HG03060 (cell line): ENCODE measurements around the gene EIF3B.
A peak's percentile ranks its signal among the peaks of the same experiment; 100 is the strongest.
"Not testable (repeated sequence)": the region's sequence is repeated elsewhere in the genome, so short reads cannot be mapped to it uniquely, and the experiment has no call there.

Source experiments
- ATAC-seq: cut with Tn5 transposase; IDR thresholded peaks from one replicate; pipeline ENCODE4 v1.9.1; 2021; ENCODE audit warnings: low read depth, moderate number of reproducible peaks; ENCODE audit not compliant: unreplicated experiment

The EIF3B gene

DNA sequence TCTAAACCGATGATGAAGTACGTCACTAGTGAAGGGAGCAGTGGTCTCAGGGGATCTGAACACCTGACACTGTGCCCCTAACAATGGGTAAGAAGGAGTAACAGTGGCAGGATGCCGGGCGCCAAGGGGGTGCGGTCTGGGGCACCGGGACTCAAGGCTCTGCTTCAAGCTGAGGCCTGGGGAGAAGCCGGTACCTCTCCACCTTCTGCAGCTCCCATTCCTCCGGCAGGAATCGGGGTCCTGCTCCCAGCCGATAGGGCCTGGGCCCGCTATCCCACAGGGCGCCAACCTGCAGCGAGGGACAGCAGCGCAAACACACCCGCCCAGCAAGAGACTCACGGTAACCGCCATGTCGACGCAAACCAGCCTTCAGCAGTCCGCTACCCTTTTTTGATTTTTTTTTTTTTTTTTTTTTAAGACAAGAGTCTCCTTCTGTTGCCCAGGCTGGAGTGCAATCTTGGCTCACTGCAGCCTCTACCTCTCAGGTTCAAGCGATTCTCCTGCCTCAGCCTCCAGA, 40.0 kb downstream of the EIF3B start:
- ATAC-seq, result no peak

DNA sequence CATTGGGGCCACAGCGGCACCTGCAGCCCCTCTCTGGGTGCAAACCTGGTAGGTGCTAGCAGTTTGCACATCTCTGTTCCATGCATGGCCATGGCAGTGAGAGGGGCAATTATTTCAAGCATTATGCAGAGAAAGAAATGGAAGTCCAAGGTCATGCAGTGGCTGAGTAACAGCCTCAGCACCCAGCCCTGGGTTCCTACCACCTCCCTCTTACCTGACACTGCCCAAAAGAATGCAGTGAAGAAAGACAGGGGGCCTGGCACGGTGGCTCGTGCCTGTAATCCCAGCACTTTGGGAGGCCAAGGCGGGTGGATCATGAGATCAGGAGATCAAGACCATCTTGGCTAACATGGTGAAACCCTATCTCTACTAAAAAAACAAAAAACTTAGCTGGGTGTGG, 43.9 kb downstream of the EIF3B start:
- ATAC-seq, result no peak

DNA sequence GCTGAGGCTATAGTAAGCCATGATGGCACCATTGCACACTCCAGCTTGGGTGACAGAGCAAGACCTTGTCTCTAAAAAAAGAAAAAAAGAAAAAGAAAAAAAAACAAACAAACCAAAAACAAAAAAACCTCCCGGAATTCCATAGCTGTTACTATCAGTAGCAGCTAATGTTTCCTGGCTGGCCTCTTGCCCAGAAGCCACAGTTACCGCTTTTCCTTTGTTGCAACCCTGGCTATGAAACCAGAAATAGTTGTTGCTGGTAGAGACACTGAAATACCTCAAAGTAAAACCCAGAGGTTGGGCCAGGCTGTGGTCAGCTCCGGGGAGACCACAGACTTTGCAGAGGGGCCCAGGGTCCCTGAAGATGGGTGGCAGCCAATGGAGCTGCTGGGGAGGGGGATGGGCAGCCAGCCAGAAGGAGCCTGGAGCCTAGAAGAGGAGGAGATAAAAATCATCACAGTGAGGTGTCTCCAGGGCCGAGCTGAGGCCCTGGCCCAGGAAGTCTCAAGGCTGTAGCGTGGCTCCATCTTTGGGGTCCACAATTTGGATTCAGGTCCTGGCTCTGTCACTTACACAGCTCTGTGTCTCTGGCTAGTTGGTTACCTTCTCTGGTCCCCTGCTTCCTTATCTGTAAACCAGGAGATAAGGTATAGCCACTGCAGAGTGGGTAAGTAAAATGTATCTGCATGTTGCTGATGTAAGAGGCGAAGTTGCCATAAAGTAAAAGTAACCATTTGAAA, 45.4 kb downstream of the EIF3B start:
- ATAC-seq, result no peak

DNA sequence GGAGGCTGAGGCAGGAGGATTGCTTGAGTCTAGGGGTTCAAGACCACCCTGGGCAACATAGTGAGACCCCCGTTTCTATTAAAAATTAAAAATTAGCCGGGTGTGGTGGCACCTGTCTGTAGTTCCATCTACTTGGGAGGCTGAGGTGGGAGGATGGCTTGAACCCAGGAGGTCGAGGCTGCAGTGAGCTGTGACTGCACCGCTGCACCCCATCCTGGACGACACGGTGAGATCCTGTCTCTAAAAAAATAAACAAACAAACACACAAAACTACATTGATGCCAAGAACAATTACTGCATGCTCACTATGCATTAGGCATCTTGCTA, 48.0 kb downstream of the EIF3B start:
- ATAC-seq, result no peak

DNA sequence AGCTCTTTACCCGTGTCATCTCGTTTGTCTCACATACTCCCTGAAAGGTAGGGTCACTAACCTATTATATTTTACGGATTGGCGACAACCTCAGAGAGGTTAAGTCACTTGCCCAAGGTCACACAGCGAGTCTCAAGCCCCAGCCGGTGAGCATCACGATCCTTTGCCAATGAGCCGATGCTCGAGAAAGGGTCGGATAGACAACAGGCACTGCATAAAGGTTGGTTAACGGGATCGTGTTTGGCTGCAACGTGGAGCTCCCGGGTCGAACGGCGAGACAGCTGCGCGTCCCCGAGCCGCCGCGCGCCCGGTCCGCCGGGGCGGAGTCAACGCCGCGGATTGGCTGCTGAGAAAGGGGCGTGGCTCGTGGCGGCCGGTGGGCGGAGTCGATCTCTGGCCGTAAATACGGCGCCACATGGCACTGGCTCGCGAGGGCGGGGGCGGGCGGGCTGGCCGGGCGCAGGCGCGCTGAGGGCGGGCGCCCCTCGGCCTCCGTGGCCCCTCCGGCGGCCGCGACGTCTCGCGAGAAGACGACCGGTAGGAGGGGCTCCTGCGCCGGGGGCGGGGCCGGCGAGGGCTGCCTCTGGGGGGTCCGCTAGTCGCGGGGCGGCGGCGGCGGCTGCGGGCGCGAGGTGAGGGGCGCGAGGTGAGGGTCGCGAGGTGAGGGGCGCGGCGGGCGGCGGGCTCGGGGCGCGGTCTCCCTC, 48.5 kb downstream of the EIF3B start, which contains the start of gene CHST12:
Gene CHST12 (plus strand): TSS at position 598 of the 704 bp plus-strand sequence. CDS start 29,029 bp downstream, outside the sequence.
- ATAC-seq, result peak; percentile 30

DNA sequence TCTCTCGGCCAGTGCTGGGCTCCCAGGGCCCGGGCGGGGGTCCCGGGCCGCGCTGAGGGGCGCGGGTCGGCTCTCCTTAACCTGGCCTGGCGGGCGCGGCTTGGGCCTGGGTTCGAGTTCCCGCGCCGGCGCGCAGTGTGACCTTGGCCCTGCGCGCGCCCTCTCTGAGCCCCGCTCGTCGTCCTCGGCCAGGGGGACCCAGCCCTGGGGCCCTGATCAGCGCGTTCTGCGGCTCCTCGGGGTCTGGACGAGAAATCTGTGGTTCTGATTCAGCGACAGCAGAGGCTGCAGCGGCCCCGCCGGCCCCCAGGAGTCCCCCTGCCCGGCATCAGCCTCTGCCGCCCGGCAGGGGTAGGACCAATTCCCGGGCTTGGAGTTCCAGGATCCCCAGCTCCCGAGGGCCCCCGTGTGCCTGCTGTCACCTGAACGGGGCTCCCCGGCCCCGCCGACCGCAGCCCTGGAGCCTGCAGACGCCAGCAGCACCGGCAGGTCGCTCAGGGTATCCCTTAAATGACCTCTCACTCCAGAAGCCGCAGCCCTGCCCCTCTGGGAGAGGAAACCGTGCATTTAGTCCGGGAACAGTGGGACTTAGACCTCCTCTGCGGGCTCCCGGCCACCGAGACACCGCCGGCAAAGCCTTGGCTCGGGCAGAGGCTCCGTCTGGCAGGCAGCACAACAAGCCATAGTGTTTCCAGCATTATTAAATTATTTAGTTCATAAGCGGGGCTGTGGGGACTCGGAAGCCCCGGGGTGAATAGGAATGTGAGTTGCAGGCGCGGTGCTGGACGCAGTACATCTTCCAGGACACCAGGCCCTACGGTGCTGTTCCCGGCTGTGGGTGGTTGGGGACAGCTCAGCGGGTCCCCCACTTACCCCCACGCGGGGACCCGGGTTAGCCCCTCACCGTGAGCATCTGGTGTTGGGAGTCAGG, 49.4 kb downstream of the EIF3B start:
- ATAC-seq, result no peak

DNA sequence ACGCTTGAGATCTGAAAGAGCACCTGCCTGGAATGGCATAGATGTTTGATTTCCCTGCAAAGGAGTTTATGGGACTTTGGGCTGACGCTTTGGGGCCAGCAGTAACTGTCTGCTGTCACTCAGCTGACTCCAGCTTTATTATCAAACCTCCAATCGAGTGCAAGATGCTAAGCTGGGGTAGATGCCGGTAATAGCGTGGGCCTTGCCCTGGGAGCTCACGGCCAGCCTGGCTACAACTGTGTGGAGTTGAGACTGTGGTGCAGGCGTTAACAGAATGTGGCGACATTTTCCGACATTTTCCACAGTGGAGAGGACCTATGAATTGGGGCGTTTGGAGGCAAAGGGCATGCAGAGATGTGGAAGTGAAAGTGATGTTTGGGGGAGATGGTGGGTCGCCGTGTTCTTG, 50.1 kb downstream of the EIF3B start:
- ATAC-seq, result no peak

DNA sequence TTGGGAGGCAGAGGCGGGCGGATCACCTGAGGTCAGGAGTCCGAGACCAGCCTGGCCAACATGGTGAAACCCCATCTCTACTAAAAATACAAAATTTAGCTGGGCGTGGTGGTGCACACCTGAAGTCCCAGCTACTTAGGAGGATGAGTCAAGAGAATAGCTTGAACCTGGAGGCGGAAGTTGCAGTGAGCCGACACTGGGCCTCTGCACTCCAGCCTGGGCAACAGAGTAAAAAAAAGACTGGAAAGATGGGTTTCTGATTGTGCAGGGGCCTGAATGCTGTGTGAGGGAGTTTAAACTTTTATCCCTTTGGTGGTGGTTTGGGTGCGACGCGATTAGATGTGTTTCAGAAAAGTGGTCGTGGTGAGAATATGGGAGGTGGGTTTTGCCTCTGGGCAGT, 50.6 kb downstream of the EIF3B start:
- no peak for ATAC-seq

DNA sequence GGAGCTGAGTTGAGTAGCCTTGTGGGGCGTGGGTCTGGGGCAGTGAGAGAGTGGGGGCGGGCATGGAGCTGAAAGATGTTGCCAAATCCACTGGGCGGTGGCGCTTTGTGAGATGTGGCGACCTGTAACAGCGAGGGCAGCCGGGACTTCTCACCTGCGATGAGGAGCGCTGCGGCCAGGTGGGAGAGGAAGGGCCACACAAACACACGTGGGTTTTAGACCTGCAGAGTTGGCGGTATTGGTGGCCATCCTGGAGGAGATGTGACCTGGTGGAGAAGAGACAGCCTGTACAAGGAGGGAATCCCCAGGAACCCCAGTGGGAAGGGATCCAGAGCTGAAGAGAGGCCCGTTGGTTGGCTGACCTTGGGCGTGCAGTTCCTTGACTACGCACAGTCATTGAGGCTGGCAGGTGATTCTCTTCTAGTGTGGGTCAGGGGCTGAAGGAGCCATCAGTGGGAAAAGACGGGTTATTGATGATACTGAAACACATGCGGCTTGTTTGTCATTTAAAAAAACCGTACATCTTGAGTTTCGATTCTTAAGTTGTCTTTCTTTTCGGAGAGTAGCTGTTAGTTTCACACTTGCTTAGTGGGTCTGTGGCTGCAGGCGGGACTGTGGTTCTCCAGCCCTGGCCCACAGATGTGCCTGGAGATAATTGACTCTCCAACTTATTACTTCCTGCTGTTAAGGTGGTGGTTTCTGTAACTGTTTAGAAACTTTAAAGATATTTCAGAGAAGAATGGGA, 51.1 kb downstream of the EIF3B start:
- ATAC-seq, result peak; percentile 31

DNA sequence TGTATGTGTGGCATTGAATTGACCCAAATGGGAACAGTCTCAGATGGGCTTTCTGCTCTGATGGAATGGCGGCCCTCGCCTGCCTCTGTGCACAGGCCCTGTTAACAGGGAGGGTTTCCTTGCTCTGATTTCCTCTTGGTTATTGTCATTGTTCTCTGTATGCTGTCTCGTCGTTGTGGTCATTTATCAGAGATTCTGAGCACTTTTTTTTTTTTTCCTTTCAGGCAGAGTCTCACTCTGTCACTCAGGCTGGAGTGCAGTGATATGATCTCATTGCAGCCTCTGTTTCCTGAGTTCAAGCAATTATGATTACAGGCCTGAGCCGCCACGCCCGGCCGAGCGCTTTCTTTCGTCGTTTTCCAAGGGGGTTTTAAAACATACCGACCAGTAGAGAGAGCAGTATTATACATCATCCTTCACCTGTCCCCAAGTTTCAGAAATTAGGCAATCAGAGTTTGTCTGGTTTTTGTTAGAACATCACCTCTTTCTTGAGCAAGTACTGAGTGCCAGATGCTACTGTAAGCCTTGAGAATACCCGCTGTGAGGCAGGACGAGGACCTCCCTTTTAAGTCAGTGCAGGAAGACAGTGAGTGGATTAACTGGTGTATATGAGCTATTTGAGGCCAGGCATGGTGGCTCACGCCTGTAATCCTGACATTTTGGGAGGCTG, 55.3 kb downstream of the EIF3B start:
- ATAC-seq, result no peak

DNA sequence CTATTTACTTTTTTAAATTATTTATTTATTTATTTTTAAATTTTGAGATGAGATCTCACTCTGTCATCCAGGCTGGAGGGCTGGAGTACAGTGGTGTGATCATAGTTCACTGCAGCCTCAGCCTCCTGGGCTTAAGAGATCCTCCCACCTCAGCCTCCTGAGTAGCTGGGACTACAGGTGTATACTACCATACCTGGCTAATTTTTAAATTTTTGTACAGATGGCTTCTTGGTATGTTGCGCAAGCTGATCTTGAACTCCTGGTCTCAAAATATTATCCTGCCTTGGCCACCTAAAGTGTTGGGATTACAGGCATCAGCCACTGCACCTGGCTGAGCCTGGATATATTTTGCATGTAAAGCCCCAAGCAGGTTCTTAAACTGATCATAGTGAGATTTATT, 56.4 kb downstream of the EIF3B start:
- no peak for ATAC-seq

DNA sequence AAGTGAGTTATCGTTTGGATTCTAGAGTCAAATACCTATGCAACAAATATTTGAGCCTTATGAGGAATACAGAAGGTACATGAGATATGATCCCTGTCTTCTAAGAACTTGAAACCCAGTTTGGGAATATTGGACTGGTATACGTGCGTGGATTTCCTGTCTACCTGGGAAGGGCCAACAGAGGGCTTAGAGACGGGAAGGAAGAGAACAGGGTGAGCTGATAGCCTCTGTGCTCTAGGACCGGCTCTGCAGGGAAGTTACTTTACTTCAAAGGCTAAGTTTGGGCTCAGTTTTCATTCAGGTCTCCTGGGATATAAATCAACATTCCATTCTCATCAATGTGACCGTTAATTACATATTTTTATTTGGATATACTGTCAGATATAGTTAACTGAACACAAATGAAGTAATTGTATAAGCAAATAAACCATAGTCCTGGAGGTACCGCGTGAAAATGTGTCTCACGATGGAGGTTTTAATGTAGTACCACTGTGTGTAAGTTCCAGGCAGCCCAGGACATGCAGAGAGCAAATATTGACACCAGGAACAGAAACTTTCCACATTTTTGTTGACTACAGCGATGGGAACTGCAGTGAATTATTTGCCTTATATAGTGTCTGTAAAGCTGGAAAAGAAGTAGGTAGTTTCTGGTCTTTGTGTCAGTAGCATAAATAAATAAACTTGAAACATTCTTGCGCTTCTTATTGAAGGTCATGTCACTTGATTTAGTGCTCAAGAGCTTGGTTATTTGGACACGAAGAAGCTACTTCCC, 57.4 kb downstream of the EIF3B start:
- ATAC-seq, result no peak

DNA sequence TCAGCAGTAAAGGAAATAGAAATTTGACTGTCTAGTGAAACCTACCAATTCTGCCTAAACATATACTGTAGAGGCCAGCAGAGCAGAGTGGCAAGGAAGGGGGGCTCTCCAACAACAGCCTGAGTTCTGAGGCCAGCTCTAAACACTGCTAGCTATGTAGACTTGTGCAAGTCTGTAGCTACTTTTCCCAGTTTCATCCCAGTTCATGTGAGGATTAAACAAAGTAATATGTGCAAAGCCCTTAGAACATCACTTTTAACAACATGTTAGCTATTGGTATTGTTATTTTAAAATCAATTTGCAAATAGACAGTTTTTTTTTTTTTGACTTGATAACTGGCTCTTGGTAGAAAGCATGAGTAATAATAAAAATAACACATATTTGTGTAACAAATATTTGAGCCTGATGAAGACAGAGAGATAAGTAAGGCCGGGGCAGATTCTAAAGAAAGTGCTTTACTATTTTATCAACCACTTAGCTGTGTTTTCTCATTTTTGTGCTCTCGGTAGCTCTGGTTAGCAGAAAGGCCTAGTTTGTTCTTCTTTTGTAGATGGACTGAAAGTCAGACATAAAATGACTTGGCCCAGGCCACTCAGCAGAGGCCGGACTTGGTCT, 58.1 kb downstream of the EIF3B start:
- no peak for ATAC-seq

DNA sequence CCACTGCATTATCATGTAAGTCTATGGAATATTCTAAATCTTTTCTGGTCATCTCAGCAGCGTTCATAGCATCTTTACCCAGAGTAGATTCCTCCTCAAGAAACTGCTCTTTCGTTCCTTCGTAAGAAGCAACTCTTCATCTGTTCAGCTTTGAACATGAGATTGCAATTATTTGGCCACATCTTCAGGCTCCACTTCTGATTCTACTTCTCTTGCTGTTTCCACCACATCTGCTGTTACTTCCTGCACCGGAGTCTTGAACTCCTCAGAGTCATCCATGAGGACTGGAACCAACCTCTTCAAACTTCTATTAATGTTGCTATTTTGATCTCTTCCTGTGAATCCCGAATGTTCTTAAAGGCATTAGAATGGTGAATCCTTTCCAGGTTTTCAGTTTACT, 61.4 kb downstream of the EIF3B start:
- no peak for ATAC-seq

DNA sequence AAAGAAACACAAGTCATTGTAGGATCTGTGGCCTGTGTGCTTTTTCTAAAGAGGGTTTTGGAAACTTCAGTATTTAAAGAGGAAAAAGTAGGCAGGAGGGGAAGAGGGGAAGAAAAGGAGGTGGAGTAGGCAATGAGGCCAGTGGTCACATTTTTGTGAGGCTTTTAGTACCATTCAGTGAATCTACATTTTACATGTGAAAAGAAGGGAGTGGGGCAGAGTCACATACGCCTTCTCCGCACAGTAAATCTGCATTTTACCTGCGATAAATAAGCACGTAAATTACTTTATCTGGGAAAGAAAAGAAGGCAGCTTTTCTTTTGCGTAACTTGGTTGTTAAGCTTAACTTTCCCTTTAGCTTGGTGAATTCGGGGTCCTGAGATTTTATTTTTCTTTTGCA, 62.0 kb downstream of the EIF3B start:
- no peak for ATAC-seq

DNA sequence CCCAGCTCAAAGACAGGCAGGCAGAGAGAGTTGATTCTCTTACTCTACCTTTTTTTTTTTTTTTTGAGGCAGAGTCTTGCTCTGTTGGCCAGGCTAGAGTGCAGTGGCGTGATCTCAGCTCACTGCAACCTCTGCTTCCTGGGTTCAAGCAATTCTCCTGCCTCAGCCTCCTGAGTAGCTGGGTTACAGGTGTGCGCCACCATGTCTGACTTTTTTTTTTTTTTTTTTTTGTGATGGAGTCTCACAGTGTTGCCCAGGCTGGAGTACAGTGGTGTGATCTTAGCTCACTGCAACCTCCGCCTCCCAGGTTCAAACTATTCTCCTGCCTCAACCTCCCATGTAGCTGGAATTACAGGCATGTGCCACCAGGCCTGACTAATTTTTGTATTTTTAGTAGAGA, 62.6 kb downstream of the EIF3B start:
- ATAC-seq, result not testable (repeated sequence)

DNA sequence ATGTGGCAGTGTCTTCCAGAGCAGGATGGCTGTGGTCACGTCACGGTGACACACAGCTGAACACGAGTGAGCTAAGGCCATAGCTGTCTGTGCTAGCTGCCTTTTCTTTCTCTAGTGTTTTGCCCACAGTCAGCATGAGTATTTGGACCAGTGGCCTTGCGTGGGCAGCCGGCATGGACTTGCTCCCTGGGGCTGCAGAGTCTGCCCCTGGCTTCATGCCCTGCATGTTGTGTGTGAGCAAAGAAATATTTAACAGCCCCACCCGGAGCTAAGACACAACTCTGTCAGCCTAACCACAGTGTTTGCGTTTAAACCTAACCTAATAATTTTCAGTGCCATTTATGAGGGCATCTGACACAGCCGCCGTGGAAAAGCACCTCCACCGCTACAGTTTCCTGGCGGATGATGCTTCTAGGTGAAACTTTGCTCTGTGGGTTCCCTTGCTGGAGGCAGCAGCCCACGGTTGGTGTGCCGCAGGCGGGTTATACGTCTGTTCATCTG, 63.4 kb downstream of the EIF3B start:
- no peak for ATAC-seq

DNA sequence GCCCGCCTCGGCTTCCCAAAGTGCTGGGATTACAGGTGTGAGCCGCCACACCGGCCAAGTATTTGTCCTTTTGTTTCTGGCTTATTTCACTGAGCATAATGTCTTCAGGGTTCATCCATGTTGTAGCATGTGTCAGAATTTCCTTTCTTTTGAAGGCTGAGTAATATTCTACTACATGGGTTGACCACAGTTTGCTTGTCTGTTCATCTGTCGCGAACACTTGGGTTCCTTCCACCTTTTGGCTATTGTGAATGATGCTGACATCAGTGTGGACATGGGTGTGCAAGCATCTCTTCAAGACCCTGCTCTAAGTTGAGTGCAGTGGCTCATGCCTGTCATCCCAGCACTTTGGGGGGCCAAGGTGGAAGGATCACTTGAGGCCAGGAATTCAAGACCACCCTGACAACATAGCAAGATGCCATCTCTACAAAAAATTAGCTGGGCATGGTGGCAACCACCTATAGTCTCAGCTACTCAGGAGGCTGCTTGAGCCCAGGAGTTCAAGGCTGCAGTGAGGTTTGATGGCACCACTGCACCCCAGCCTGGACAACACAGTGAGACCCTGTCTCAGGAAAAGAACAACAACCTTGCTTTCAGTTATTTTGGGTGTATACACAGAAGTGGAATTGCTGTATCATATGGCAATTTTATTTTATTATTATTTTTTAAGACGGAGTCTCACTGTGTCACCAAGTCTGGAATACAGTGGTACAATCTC, 65.7 kb downstream of the EIF3B start:
- no peak for ATAC-seq
